Measurements from ENCODE around the gene RBM39. TPM values are rescaled to one million over a fixed set of nuclear protein-coding genes. Genes with fewer than 3 reads are reported as not detected.
A peak's percentile ranks its signal among the peaks of the same experiment; 100 is the strongest.
"Not testable (repeated sequence)": the region's sequence is repeated elsewhere in the genome, so short reads cannot be mapped to it uniquely, and the experiment has no call there.

Gene RBM39
- total RNA-seq, 2 donors from 2014 or later = 232 to 413 TPM

DNA sequence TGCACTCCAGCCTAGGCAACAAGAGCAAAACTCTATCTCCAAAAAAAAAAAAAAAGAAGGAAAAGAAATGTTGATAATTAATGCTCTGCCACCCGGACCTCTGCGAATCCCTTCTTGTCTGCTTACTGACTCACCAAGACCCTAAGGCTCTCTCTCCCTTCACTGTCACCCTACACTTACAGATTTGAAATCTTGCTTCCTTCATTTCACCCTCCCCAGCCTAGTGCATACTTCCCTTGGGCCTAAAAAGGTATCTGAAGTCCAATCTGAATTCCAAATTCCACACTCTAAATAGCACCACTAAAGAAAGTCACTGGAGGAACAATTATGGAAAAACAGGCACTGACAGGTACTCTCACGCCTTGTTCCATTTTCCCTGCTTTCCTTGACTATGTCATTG, 20.4 kb upstream of the RBM39 start:
- TF ChIP-seq CTCF (IDR thresholded peaks at IDR 0.05) = no peak
- no peak for DNase-seq (ENCODE audit: low spot score)
- no peak overlapping the region for H3K27ac ChIP-seq

GRCh38 chr20:35761548-35761947, 19.5 kb upstream of the RBM39 start:
- not testable (repeated sequence) for H3K27ac ChIP-seq; H3K36me3 ChIP-seq; ATAC-seq (ENCODE audit: insufficient number of reproducible peaks, low FRiP score, low read depth); H3K4me1 ChIP-seq (ENCODE audit: control insufficient read depth in 1 of 2, low read depth in 2 of 2); DNase-seq (ENCODE audit: low spot score); H3K9me3 ChIP-seq; H3K27me3 ChIP-seq (replicated peaks; ENCODE audit: insufficient read depth); H3K4me3 ChIP-seq

More for the DNA sequence above, 20.4 kb upstream of the RBM39 start:
- H3K36me3 ChIP-seq = no peaks in the 10 kb centered on the region
- H3K27me3 ChIP-seq (replicated peaks; ENCODE audit: insufficient read depth) = no peaks in the 10 kb centered on the region
- no peaks in the 10 kb centered on the region for H3K9me3 ChIP-seq
- H3K4me3 ChIP-seq = no peak overlapping the region
- no peak for ATAC-seq (ENCODE audit: insufficient number of reproducible peaks, low FRiP score, low read depth)
- no peaks in the 10 kb centered on the region for H3K4me1 ChIP-seq (ENCODE audit: control insufficient read depth in 1 of 2, low read depth in 2 of 2)

- Histone ChIP-seq H3K27me3 (replicated peaks; ENCODE audit: insufficient read depth) (no peaks in the 10 kb centered on the region), H3K9me3 (no peaks in the 10 kb centered on the region), H3K4me3 (no peak overlapping the region), H3K4me1 (ENCODE audit: control insufficient read depth in 1 of 2, low read depth in 2 of 2) (no peaks in the 10 kb centered on the region), H3K27ac (no peak overlapping the region), H3K36me3 (no peaks in the 10 kb centered on the region)
- DNase-seq (ENCODE audit: low spot score) = no peak
- ATAC-seq (ENCODE audit: insufficient number of reproducible peaks, low FRiP score, low read depth) = no peak
- no peak for TF ChIP-seq CTCF (IDR thresholded peaks at IDR 0.05)
These were observed 15.1 kb upstream of the RBM39 start for GRCh38 chr20:35757098-35757705.

DNA sequence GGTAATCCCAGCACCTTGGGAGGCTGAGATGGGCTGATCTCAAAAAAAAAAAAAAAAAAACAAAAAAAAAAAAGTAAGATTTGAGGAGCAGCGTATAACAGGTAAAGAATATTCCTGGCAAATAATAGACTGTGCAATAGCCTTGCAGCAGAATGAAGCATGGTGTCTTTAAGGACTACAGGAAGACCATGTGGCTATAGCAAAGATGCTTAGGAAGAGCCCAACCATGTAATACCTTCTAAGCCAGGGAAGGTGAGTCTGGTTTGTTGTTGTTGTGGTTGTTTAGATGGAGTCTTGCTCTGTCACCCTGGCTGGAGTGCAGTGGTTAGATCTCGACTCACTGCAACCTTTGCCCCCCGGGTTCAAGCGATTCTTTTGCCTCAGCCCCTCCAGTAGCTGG, 14.3 kb upstream of the RBM39 start:
- Histone ChIP-seq H3K36me3 (no peaks in the 10 kb centered on the region), H3K27ac (no peak overlapping the region), H3K4me3 (no peak overlapping the region), H3K27me3 (replicated peaks; ENCODE audit: insufficient read depth) (no peaks in the 10 kb centered on the region), H3K9me3 (no peaks in the 10 kb centered on the region), H3K4me1 (ENCODE audit: control insufficient read depth in 1 of 2, low read depth in 2 of 2) (no peaks in the 10 kb centered on the region)
- no peak for TF ChIP-seq CTCF (IDR thresholded peaks at IDR 0.05)
- DNase-seq (ENCODE audit: low spot score) = no peak
- no peak for ATAC-seq (ENCODE audit: insufficient number of reproducible peaks, low FRiP score, low read depth)

GRCh38 chr20:35750611-35751010, 8.6 kb upstream of the RBM39 start:
- H3K4me1 ChIP-seq (ENCODE audit: control insufficient read depth in 1 of 2, low read depth in 2 of 2) = no peaks in the 10 kb centered on the region
- TF ChIP-seq CTCF (IDR thresholded peaks at IDR 0.05) = no peak
- no peak overlapping the region for H3K4me3 ChIP-seq
- no peak for ATAC-seq (ENCODE audit: insufficient number of reproducible peaks, low FRiP score, low read depth)
- no peak overlapping the region for H3K27ac ChIP-seq
- no peaks in the 10 kb centered on the region for H3K36me3 ChIP-seq
- H3K9me3 ChIP-seq = no peaks in the 10 kb centered on the region
- no peaks in the 10 kb centered on the region for H3K27me3 ChIP-seq (replicated peaks; ENCODE audit: insufficient read depth)
- no peak for DNase-seq (ENCODE audit: low spot score)

- H3K27ac ChIP-seq = peak overlapping the region in 1 of 2 donors; percentile 100
- H3K27me3 ChIP-seq (replicated peaks; ENCODE audit: insufficient read depth) = not testable (repeated sequence)
These were observed 2.4 kb upstream of the RBM39 start for GRCh38 chr20:35744492-35744841.

More at GRCh38 chr20:35744492-35744841, 2.4 kb upstream of the RBM39 start:
- Histone ChIP-seq H3K36me3 (peaks cover 12% of the 10 kb centered on the region), H3K4me1 (ENCODE audit: control insufficient read depth in 1 of 2, low read depth in 2 of 2) (peaks cover 18 to 20% of the 10 kb centered on the region in 2 donors), H3K4me3 (peak overlapping the region; percentile 99)
- DNase-seq (ENCODE audit: low spot score); ATAC-seq (ENCODE audit: insufficient number of reproducible peaks, low FRiP score, low read depth); H3K9me3 ChIP-seq: not testable (repeated sequence)

Data from thoracic aorta (tissue), 2 donors.